CD4-positive, alpha-beta T cell treated with Interferon alpha-2 for 1 hour (primary cell): Measurements from ENCODE around the gene CIAPIN1.
A peak's percentile ranks its signal among the peaks of the same experiment; 100 is the strongest.
"Not testable (repeated sequence)": the region's sequence is repeated elsewhere in the genome, so short reads cannot be mapped to it uniquely, and the experiment has no call there.

ENCODE experiments used
- DNase-seq, 2 donors: peaks; one replicate each; pipeline ENCODE4 v3.0.0-alpha.2; 2020 to 2022

The CIAPIN1 gene

DNA sequence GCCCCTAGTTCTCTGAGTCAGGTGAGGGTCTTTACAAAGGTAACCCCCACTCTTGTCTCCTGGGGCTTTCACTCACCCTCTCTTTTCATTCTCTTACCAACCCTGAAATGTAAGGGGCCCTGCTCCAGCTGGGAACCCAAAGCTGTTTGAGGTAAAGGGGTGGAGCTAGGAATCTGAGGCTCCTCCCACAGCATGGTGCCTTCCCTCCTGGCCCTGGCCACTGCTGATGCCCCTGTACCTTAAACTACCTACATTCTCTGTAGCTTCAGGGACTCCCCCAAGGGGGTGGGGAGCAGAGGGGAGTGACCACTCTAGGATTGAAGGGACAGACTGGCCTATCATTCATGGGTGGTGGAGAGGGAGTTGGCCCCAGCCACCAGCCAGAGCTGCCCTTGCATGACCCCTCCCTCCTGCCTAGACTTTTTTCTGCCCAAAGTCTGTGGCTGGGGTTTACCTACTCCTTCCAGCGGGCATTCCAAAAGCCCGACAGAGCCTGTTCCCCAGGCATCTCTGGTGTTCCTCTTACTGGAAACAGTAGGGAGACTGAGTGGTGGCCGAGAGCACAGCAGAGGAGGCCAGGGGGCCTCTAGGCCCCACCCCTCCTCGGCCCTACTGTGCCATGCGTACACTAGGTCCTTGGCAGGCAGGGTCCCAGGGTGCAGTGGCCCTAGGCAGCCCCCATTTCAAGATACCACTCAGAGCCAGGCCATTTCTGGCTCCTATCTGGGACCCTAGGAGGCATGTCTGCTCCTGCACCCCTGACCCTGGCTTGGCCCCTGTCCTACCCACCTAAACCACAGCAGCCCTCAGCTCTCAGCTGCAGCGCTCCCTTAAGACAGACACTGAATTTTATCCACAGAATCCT is 29.6 kb upstream of the CIAPIN1 start:
- no peak for DNase-seq

DNA sequence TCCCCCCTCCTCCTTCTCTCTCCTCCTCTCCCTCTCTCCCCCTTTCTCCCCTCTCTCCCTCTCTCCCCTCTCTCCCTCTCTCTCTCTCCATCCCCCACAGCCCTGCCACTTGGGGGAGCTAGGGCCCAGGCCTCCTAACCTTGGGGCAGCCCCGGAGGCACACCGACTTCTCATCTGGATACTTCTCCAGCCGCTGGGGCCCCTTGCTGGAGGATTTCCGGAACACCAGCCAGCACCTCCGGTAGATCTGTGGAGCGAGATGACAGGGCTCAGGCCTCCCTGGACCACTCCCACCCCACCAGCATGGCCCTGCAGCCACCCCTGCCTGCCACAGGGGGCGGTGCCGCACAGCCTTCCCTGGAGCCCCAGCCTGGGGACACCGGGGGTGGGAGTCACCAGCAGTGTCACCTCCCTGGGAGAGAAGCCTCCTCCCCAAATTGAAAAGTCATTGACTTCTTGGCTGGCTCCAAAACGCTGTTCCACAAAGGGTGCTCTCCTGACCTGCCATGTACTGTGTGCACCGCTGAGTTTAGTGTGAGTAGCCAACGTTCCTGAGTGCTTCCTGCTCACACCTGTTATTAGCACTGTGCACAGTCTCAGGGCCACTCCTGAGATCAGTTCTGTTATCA is 28.6 kb upstream of the CIAPIN1 start:
- peak; percentile 61 to 80 for DNase-seq

DNA sequence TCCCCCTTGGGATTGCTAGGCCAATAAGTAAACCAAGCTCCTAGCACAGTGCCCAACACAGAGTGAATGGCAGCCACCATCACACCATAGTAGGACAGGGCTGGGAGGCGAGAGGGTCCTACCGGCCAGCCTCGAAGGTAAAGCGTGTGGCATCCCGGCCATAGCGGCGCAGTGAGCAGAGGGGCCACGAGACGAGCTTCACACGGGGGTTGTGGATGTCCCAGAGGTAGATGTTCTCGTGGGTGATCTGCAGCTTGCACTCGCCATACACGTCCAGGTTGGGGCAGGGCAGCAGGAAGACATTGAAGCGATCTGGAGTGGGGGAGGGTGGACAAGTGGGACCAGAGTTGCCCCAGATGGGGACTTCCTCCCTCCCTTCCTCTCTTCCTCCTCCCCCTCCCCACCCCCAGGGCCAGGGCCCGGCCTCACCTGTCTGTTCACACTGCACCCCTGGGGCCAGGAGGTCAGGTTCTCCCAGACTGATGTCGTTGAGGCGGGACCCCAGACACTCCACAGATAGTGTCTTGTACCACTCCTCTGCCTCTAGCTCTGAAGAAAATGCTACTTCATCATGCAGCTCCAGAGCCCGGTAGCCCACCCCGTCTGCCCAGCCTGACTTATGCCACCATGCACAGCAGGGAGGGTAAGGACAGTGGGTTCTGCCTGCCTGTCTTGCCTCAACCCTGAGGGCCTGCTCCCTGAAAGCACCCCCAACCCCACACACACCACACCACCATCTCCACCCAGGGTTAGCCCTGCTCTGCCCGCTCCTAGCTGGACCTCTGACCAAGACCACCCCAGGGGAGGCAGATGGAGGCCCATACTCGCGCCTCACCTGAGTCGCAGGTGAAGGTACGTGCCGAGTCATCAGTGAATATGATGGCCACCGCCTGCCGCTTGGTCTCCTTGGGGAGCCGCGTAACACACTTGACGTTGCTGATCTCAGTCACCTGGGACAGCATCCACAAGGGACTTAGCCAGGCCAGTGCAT is 27.8 kb upstream of the CIAPIN1 start:
- no peak for DNase-seq

DNA sequence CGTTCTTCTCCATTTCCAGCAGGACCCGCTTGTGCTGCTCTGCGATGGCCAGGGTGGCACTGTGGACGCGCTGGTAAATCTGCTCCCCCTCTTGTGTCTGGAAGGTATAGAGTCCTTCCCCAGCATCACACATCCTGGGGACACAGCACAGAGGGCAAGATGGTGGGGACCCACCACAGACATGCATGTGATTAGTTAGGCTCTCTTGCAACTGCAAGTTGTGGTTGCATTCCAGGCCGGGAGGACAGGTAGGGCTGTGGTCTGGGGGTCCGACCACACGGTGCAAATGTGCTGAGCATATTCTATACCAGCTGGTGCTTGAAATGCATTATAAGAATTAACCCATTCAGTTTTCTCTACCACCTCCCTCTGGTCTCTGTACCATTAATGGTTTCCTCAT is 26.7 kb upstream of the CIAPIN1 start:
- DNase-seq = no peak

DNA sequence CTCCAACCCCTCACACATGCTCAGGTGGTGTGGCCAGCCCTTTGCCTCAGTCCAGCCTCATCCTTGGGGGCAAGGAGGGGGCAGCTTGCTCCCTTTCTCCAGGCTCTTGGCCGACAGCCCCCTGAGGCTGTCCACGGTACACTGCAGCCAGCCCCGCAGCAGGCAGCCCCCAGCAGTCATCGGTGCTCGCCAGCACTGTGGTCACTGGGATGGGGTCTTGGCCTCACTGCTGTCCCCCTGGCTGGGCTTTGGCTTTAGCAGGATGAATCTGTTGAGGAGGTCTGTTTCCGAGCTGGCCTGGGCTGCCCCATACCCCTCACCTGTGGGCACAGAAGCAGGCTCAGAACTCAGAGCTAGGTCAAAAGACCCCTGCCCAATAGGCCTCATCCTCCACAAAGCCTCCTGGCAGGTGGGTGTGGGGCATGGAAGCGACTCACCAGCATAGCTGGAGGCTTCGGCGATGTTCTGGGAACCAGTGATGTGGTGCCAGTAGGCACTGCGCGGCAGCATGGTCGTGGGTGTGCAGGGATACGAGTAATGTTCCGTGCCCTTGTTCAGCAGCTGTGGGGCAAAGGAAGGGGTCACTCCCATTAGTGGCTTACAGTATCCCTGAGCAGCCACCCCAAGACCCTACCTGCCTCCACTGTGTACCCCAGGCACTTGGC is 26.1 kb upstream of the CIAPIN1 start:
- no peak for DNase-seq

DNA sequence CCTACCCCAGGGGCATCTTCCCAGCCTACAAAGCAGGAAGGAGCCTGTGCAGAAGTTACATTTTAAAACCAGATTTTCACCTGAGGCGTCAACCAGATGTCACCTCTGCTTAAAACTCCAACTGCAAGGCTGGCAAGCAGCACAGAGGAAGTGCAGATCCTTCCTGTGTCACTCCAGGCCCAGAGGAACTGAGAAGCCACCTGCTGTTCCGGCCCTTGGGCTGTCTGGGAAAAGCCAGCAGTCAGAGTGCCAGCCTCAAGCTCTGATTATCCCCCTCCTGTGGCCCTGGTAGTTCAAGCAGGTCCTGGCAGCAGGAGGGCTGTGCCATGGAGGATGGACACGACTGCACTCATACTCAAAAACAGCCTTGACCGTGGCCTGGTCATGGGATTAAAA is 25.5 kb upstream of the CIAPIN1 start:
- no peak for DNase-seq

DNA sequence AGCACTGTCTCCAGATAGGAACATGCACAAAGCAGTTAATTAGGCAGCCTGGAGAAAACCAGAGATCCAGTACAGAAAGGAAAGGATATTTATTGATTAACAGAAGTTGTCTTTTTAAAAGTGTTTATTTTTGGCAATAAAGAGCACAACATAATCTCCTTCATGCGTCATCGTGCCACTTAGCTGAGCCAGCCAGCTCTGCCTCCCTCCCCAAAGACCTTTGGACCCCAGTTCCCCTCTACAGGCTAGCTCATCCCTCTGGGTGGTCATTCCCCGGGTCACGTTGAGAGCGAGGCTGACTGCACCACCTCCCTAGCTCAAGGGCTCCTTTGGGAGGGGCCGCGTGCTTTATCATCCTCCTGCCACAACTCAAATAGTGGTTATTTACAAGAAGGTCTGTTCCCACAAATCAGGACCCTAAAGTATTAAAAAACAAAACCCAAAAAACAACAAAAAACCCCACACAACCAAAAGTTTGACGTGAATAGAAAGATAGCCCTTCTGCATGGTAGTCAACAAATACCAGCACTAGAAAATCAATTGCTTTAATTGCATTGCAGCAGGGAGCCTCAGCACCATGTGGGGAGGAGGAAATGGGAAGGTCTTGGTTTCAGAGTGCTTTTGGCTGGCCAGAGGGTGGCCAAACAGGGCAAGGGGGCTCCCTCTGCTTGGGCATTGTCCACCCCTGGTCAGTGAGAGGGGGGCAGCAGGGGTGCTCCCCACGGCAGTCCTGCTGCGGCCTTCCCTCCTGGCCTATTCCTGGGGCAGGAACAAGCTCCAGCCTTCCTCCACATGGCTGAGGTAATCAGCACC is 24.9 kb upstream of the CIAPIN1 start:
- DNase-seq = no peak

DNA sequence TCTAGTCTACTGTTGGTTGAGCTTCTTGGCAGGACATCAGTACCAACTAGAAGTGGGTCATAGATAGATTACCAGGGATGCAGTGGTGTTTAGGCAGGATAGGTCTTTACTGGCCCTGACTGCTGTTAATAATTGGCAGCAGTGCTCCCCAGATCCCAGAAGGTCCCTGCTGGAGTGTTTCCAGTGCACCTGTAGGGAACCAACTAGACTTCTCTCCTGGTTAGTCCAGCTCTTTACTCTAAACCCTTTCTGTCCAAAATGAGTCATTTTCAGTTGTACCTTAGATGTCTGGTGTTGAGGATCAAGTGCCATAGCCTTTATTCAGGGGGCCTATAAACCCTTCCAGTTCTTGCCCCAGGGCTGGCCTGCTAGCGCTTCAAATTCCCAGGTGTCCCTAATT is 24.0 kb upstream of the CIAPIN1 start:
- no peak for DNase-seq

DNA sequence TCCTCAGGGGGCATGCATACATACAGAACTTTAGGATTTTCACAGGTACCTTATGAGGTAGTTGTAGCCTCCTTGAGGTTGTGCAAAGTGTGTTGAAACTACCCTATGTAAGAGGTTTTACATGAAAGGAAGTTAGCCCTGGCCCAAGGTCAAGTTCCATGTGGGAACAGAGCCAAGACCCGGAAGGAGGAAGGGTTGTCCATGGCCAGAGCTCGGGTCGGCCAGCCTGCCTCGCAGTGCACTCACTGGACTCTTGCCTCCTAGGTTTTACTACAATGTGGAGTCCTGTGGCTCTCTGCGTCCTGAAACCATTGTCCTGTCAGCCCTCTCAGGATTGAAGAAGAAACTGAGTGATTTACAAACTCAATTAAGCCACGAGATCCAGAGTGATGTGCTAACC is 23.5 kb upstream of the CIAPIN1 start:
- DNase-seq = no peak

DNA sequence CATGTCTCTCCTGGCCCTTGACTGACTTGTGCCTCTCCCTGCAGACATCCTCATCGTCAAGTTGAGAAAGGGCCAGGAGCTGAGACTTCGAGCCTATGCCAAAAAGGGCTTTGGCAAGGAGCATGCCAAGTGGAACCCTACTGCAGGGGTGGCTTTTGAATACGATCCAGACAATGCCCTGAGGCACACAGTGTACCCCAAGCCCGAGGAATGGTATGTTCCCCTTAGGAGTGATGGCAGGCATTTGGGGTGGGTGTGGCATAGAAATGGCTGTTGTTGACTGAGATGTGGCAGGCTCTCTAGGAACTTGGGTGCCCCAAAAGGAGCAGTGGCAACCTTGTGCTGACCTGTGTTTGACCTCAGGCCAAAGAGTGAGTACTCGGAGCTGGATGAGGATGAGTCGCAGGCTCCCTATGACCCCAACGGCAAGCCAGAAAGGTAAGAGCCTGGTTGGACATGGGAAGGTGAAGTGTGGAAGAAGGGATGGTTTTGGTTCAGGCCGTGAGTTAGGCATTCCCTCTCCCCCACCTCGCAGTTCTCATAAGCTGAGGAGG is 22.8 kb upstream of the CIAPIN1 start:
- DNase-seq = no peak

DNA sequence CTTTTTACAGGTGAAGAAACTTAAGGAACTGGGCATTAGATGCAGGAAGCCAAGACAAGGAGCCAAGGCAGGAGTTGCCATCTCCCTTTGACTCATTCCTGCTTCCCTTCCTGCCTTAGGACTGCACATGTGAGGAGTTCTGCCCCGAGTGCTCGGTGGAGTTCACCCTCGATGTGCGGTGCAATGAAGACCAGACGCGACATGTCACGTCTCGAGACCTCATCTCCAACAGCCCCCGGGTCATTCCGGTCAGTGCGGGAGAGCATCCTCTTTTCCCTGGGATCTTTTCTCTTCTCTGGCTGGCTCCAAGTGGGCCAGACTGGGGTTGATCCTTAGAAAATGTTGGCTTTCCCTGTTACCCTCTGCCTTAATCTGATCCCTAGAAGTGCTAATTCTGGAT is 21.9 kb upstream of the CIAPIN1 start:
- DNase-seq = no peak

DNA sequence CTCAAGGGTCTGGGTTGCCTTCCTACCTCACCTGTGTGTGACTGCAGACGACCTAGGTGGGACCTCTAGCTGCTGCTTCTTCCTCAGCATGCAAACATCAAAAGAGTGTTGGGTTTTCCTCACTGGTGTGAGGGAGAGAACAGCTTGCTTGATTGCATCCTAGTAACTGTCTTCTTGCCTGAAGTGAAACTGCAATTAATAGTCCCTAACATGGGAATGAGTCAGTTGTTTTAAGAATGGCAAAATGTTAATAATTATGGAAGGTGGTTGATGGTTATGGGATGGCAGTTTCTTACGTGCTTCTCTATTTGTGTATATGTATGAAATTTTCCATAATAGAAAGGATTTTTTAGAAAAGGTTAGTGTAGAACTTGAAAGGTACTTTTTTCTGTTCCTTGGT is 21.2 kb upstream of the CIAPIN1 start:
- no peak for DNase-seq

DNA sequence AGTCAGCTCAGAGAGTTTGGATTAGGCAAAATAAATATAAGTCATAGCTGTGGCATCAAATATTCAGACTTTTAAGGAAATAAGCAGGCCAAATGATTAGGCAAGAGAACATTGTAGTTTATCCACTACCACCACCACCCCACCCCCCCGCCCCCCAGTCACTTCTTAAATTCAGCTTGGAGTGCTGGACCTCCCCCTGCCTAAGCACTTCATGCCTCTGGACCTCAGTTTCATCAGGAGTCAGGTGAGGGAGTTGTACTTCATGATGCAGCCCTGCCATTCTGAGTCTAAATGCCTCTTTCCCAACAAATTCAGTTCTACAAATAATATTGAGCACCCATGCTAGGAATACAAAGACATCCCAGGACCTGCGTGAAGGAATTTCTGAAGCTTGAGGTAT is 17.3 kb upstream of the CIAPIN1 start:
- no peak for DNase-seq

DNA sequence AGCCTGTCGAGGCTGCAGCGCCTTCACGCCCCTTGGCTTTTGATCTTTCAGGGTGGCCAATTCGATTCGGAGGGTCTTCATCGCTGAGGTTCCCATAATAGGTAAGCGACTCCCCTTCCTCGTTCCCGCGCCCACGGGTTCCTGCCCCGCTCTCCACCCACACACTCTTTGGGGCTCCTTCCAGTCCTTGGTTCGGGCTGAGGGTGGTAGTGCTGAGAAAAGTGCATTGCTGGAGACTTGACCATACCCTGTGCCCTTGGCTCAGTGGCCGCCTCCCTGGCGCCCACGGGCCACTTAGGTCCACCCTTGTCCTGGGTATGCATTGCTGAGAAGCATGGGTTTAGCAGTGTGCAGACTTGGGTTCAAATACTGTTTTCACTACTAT is 15.8 kb upstream of the CIAPIN1 start:
- DNase-seq = no peak

DNA sequence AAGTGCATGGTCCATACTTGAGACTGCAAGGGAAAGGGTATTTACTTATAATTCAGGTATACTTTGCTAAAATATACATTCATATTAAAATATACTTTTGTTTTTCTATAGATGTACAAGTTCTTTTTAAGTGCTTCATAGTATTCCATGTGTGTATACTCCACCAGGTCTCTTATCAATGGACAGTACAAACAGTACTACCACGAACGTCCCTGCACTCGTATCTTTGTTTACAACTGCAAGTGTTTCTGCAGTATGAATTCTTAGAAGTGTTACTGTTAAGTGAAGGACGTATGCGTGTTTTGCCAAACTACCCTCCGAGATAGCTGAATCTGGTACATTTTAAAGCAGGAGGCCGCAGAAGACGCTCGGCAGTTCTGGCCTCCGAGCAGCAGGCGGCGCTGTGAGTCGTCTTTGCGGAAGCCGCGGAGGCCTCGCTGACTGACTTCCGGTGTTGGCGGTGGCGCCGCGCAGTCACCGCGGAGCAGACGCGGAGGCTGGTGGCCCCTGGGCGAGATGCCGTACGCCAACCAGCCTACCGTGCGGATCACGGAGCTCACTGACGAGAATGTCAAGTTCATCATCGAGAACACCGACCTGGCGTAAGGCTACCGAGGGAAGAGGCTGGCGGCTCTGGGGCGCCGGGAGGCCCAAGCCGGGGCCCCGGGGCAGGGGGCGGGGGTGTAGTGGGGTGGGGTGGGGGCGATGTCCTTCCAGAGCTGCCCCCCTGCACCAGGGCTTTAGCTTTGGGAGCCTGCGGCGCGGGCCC is 15.2 kb upstream of the CIAPIN1 start, which contains the start of gene POLR2C:
Gene POLR2C (plus strand): TSS at position 471 of the 769 bp plus-strand sequence. CDS start 46 bp downstream, at position 517.
- DNase-seq = peak; percentile 89 to 94

DNA sequence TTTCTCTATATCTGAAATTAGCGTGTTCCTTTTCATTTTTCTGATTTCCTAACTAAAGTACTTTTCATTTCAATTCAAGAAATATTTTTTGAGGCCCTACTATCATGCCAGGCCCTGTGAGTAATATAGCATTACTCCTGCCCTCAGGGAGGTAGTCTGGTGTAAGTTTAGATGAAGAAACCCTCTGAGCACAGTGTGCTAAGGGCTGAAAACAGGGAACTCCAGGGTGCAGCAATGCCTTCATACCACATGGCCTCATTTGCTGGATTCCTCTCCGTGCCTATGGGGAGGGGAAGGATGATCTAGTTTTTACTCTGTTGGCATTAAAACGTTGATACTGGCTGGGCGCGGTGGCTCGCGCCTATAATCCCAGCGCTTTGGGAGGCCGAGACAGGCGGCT is 4.8 kb upstream of the CIAPIN1 start:
- no peak for DNase-seq

DNA sequence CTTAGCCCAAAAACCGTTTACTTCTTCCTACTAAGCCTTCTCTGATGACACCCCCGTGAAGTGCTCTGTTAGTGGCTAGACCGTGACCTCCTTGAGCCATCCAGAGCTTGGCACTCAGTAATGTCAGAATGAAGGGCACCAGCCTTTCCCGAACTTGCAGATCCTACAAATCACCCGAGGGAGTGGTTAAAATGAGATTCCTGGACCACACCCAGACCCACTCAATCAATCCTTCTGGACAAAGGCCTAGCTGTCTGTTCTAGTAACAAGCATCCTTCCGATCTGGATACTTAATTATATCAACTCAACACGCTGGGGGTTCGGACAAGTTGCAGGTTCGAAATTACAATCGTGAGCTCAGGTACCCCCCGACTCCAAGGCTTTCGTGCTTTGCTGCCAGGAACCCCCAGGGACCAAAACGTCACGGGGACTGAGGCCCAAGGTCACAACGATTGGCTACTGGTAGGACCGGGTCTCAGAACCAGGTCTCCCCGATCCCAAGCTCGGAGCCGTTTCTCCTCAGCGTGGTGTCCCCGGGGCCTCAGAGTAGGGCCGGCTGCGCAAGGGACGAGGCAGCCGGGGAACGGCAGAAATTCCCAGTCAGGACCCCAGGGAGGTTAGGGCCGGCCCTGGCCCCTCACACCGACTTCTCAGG is 527 bp downstream of the CIAPIN1 start:
- peak; percentile 18 to 29 for DNase-seq

DNA sequence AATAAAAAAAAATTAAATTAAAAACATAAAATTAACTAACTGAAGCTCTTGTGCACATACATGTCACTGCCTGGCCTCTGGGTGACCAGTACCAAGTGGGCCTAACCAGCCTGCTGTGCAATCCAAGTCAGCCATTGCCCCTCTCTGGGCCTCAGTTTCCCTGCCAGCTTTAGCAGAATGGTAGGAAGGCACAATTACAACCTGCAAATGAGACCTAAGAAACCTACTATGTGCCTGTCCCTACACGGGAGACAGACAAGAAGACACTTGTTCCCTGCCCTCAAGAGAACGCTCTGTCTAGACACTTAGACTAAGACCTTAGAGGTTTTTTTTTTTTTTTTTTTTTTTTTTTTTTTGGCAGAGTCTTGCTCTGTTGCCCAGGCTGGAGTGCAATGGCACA is 1.7 kb downstream of the CIAPIN1 start:
- DNase-seq = no peak

DNA sequence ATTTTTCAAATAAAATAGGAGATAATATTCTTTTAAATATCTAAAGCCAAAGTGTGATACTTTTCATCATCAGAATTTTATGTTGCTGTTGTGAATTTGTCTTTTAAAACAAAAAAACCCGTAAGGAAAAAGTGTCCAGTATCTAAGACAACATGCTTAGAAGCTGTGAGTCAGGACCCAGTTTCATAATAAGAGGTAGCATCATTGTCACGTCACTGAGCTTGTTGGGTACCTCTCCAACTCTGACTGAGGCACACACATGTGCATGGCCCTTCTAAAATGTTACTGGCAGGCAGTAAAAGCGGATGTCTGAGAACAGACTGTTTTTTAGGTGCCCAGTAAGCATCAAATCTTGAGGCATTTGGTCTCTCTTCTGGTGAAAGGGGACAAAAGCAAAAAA is 2.5 kb downstream of the CIAPIN1 start:
- no peak for DNase-seq

DNA sequence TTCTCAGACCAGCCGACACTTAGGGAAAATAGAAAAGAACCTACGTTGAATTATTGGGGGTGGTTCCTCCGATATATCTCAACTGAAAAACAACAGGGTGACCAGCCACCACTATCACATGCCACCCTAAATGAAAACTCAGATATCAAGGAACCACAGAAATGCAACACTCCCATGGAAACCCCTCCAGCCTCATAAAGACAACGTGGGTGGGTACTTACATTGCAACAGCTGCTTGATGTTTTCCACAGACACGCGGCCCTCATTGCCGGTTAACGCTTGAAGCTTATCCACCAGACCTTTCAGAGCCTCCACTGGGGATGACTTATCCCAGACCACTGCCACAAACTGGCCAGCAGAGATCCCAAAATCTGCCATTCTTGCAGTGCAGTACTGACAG is 6.6 kb downstream of the CIAPIN1 start:
- not testable (repeated sequence) for DNase-seq
